B cell (primary cell): Measurements from ENCODE around the gene TCF15. TPM values are rescaled to one million over a fixed set of nuclear protein-coding genes. Genes with fewer than 3 reads are reported as not detected.

Experiments used
- ATAC-seq: fragments of 200-7000 bp; cut with Tn5 transposase; one replicate; pipeline ENCODE4 v1.10.0; 2021; ENCODE audit warnings: low read depth, mild to moderate bottlenecking, moderate number of reproducible peaks, moderate library complexity
- CTCF ChIA-PET: fragments of 350-600 bp; sonication (Branson Sonifier 250); formaldehyde crosslinking; loops from one replicate; lab custom pipeline; 2021; ENCODE audit warnings: antibody characterized with exemption, inconsistent platforms; lab: Charles Lee
- POLR2A ChIA-PET: fragments of 350-600 bp; sonication (Branson Sonifier 250); formaldehyde crosslinking; loops from one replicate; lab custom pipeline; 2021; ENCODE audit warnings: antibody characterized with exemption; lab: Charles Lee
- DNase-seq: peaks from one replicate; pipeline ENCODE4 v3.0.0; 2013
- H2AFZ ChIP-seq: 2 replicates; pipeline ENCODE4 v1.6.1; 2012; ENCODE audit warnings: mild to moderate bottlenecking, low read depth, low read length; ENCODE audit not compliant: insufficient read depth, poor library complexity, severe bottlenecking
- H3K27ac ChIP-seq, 2 donors: 1 replicate in 1 of 2; 2 replicates in 1 of 2; pipeline ENCODE4 v1.5.1; 2012 to 2013; ENCODE audit warnings: low read length in 2 of 2, mild to moderate bottlenecking in 2 of 2, moderate library complexity in 1 of 2
- H3K27me3 ChIP-seq, 4 experiments: fragments of 200-600 bp in 1 of 4; sonication (generic) in 1 of 4; replicated peaks in 1 of 4; 1 replicate in 2 of 4; 2 replicates in 2 of 4; pipeline versions ENCODE4 v1.6.1 to v1.7.0; 2013 to 2016; ENCODE audit warnings: low read length in 3 of 4, mild to moderate bottlenecking in 2 of 4, mixed read lengths in 1 of 4, moderate library complexity in 1 of 4; ENCODE audit not compliant: insufficient read depth in 4 of 4, control insufficient read depth in 3 of 4; ENCODE audit errors: control extremely low read depth in 1 of 4
- H3K36me3 ChIP-seq, 2 experiments: replicated peaks in 1 of 2; 1 replicate in 1 of 2; 2 replicates in 1 of 2; pipeline versions ENCODE4 v1.6.1 to v1.7.1; 2013; ENCODE audit warnings: low read length in 1 of 2; ENCODE audit not compliant: insufficient read depth in 2 of 2, control insufficient read depth in 1 of 2; ENCODE audit errors: control extremely low read depth in 1 of 2, extremely low read depth in 1 of 2
- H3K4me1 ChIP-seq, 2 donors: fragments of 200-600 bp in 1 of 2; sonication (generic) in 1 of 2; 1 replicate in 1 of 2; 2 replicates in 1 of 2; pipeline versions ENCODE4 v1.5.1 to v1.6.1; 2013 to 2017; ENCODE audit warnings: low read length in 2 of 2; ENCODE audit not compliant: control insufficient read depth in 2 of 2, insufficient read depth in 2 of 2
- H3K4me2 ChIP-seq: replicated peaks from 2 replicates; pipeline ENCODE3; 2012; ENCODE audit warnings: mild to moderate bottlenecking, low read depth, low read length; ENCODE audit not compliant: poor library complexity, severe bottlenecking
- H3K4me3 ChIP-seq, 5 experiments: fragments of 200-600 bp in 1 of 5; sonication (generic) in 1 of 5; 1 replicate in 3 of 5; 2 replicates in 2 of 5; pipeline versions ENCODE4 v1.5.1 to v1.7.0; 2011 to 2016; ENCODE audit warnings: low read length in 4 of 5, mild to moderate bottlenecking in 4 of 5, low read depth in 2 of 5, control low read depth in 1 of 5, moderate library complexity in 1 of 5; ENCODE audit not compliant: insufficient read depth in 1 of 5; ENCODE audit errors: control extremely low read depth in 1 of 5, extremely low read depth in 1 of 5
- H3K79me2 ChIP-seq: fragments of 200-600 bp; sonication (generic); one replicate; pipeline ENCODE4 v1.6.0; 2016; ENCODE audit warnings: low read length; ENCODE audit not compliant: control insufficient read depth, insufficient read depth
- H3K9ac ChIP-seq: fragments of 200-600 bp; sonication (generic); 2 replicates; pipeline ENCODE4 v1.6.1; 2017; ENCODE audit warnings: mild to moderate bottlenecking, low read length, moderate library complexity
- H3K9me3 ChIP-seq, 3 donors: one replicate each; pipeline versions ENCODE4 v1.6.1 to v1.7.1; 2013; ENCODE audit warnings: low read length in 2 of 3; ENCODE audit not compliant: control insufficient read depth in 2 of 3, insufficient read depth in 1 of 3; ENCODE audit errors: control extremely low read depth in 1 of 3
- H4K20me1 ChIP-seq: 2 replicates; pipeline ENCODE4 v1.6.0; 2012; ENCODE audit warnings: mild to moderate bottlenecking, low read length; ENCODE audit not compliant: insufficient read depth, control insufficient read depth, poor library complexity, severe bottlenecking
- H3K27ac Mint-ChIP-seq: one replicate; pipeline ENCODE4 v1.8.0; 2021; ENCODE audit warnings: mixed read lengths
- H3K27me3 Mint-ChIP-seq: one replicate; pipeline ENCODE4 v1.8.0; 2021; ENCODE audit warnings: mixed read lengths
- H3K4me1 Mint-ChIP-seq: one replicate; pipeline ENCODE4 v1.8.0; 2021; ENCODE audit warnings: mixed read lengths
- H3K4me3 Mint-ChIP-seq: one replicate; pipeline ENCODE4 v1.8.0; 2021; ENCODE audit warnings: mixed read lengths
- H3K9me3 Mint-ChIP-seq: one replicate; pipeline ENCODE4 v1.8.0; 2022; ENCODE audit warnings: mixed read lengths; ENCODE audit not compliant: insufficient read depth
- CTCF ChIP-seq: fragments of 200-600 bp; IDR thresholded peaks from one replicate; pipeline ENCODE4 v1.8.0; 2022; ENCODE audit warnings: antibody characterized with exemption, mild to moderate bottlenecking
- EZH2 ChIP-seq: IDR thresholded peaks from 2 replicates; pipeline ENCODE4 v1.6.1; 2012; ENCODE audit warnings: borderline replicate concordance, low read depth, mild to moderate bottlenecking, moderate library complexity, low read length; ENCODE audit not compliant: insufficient read depth, poor library complexity, severe bottlenecking
- WGBS: methylation state at CpG from one replicate; pipeline ENCODE4 v1.1.5; 2013; ENCODE audit warnings: missing lambda C conversion rate; ENCODE audit not compliant: insufficient coverage; 5-methylcytosine and 5-hydroxymethylcytosine counted together
- intact Hi-C: fragments of 100-400 bp; cut with micrococcal nuclease; formaldehyde crosslinking; loops from one replicate; pipeline ENCODE4 v1.10.0; 2022
- polyA plus RNA-seq: library from polyadenylated mRNA; depleted of rRNA; stranded (reverse); fragments of >200 nt; gene quantifications from 2 replicates; pipeline ENCODE4 v1.2.3, GENCODE V29; 2012
- total RNA-seq, 2 donors: library from RNA; stranded (reverse); fragments of 120-200 nt in 1 of 2; gene quantifications; 1 replicate in 1 of 2; 2 replicates in 1 of 2; pipeline versions ENCODE4 v1.2.3 to v1.2.4, GENCODE V29; 2013 to 2022

Gene TCF15
- total and polyA plus RNA-seq, 2 donors (not counting 1 experiment from before 2014, with no cell fraction given), result not detected

GRCh38 chr20:605237-605636 is 4.9 kb downstream of the TCF15 start:
- no peak overlapping the region for H3K27ac ChIP-seq
- Mint-ChIP-seq H3K4me3 (no peak overlapping the region), H3K9me3 (no peaks in the 10 kb centered on the region), H3K4me1 (no peaks in the 10 kb centered on the region), H3K27ac (no peak overlapping the region), H3K27me3 (peaks cover 32% of the 10 kb centered on the region)
- H3K9me3 ChIP-seq, result peaks cover 0 to 4% (median 0%) of the 10 kb centered on the region in 3 donors
- H3K4me1 ChIP-seq, result no peaks in the 10 kb centered on the region
- H4K20me1 ChIP-seq, result no peaks in the 10 kb centered on the region
- H3K27me3 ChIP-seq, result peaks cover 0 to 29% (median 5%) of the 10 kb centered on the region in 4 experiments
- no peak overlapping the region for H3K4me2 ChIP-seq
- no peak overlapping the region for H3K4me3 ChIP-seq
- no peak overlapping the region for H2AFZ ChIP-seq
- H3K79me2 ChIP-seq, result no peaks in the 10 kb centered on the region
- 89% methylated on average over 5 of the region's 5 CpGs for WGBS
- TF ChIP-seq CTCF (no peak), EZH2 (no peak)
- ChIA-PET CTCF (no interaction called here), POLR2A (no interaction called here)
- no peak overlapping the region for H3K9ac ChIP-seq
- H3K36me3 ChIP-seq, result no peaks in the 10 kb centered on the region
- intact Hi-C loops, result no loop called here
- DNase-seq (no peak), ATAC-seq (no peak)

GRCh38 chr20:603116-603640 is 6.9 kb downstream of the TCF15 start:
- H3K27ac Mint-ChIP-seq, result no peak overlapping the region

More at GRCh38 chr20:603116-603640, 6.9 kb downstream of the TCF15 start:
- no peaks in the 10 kb centered on the region for H3K36me3 ChIP-seq
- intact Hi-C loops, result no loop called here
- ChIA-PET CTCF (interaction anchor here (1.3 to 1.7 kb wide), 2 partner anchors 15 to 28 kb away, joined by 3 read pairs; no protein-coding TSS in a partner anchor), POLR2A (no interaction called here)
- Mint-ChIP-seq H3K4me3 (no peak overlapping the region), H3K9me3 (no peaks in the 10 kb centered on the region), H3K27me3 (peaks cover 23% of the 10 kb centered on the region), H3K4me1 (no peaks in the 10 kb centered on the region)
- no peak for TF ChIP-seq CTCF
- TF ChIP-seq EZH2, result no peak
- H3K27me3 ChIP-seq, result peaks cover 0 to 16% (median under 1%) of the 10 kb centered on the region in 4 experiments
- H3K9ac ChIP-seq, result no peak overlapping the region
- no peak for DNase-seq
- no peak for ATAC-seq
- no peak overlapping the region for H3K4me3 ChIP-seq
- no peaks in the 10 kb centered on the region for H4K20me1 ChIP-seq
- no peak overlapping the region for H2AFZ ChIP-seq
- H3K27ac ChIP-seq, result no peak overlapping the region
- 91% methylated on average over 3 of the region's 8 CpGs for WGBS
- H3K4me1 ChIP-seq, result no peaks in the 10 kb centered on the region
- H3K4me2 ChIP-seq, result no peak overlapping the region
- no peaks in the 10 kb centered on the region for H3K79me2 ChIP-seq
- H3K9me3 ChIP-seq, result peaks cover 0 to 4% (median 0%) of the 10 kb centered on the region in 3 donors
